ENCODE data around the gene C5orf15.
"Not testable (repeated sequence)": the region's sequence is repeated elsewhere in the genome, so short reads cannot be mapped to it uniquely, and the experiment has no call there.

Gene C5orf15

GRCh38 chr5:133993185-133993936 lies 24.9 kb upstream of the C5orf15 start:
- no peak for DNase-seq

- no peak for DNase-seq
Measured at GRCh38 chr5:133992429-133993155, 24.2 kb upstream of the C5orf15 start.

GRCh38 chr5:133991171-133991910 lies 22.9 kb upstream of the C5orf15 start:
- no peak for DNase-seq

- no peak for DNase-seq
Measured at GRCh38 chr5:133990396-133990795, 22.0 kb upstream of the C5orf15 start.

GRCh38 chr5:133985540-133986180 lies 17.2 kb upstream of the C5orf15 start:
- no peak for DNase-seq

- DNase-seq = no peak
Measured at GRCh38 chr5:133983674-133984073, 15.2 kb upstream of the C5orf15 start.

- no peak for DNase-seq
Measured at GRCh38 chr5:133981714-133982113, 13.3 kb upstream of the C5orf15 start.

GRCh38 chr5:133980652-133981051 lies 12.2 kb upstream of the C5orf15 start:
- DNase-seq = no peak

GRCh38 chr5:133978943-133979342 lies 10.5 kb upstream of the C5orf15 start:
- no peak for DNase-seq

GRCh38 chr5:133977858-133978257 lies 9.4 kb upstream of the C5orf15 start:
- no peak for DNase-seq

GRCh38 chr5:133977161-133977787 lies 8.8 kb upstream of the C5orf15 start:
- DNase-seq = no peak

- DNase-seq = not testable (repeated sequence)
Measured at GRCh38 chr5:133975546-133975945, 7.1 kb upstream of the C5orf15 start.

- no peak for DNase-seq
Measured at GRCh38 chr5:133974142-133974541, 5.7 kb upstream of the C5orf15 start.

- DNase-seq = no peak
Measured at GRCh38 chr5:133970325-133970909, 2.0 kb upstream of the C5orf15 start.

- no peak for DNase-seq
Measured at GRCh38 chr5:133969654-133970324, 1.4 kb upstream of the C5orf15 start.

- no peak for DNase-seq
Measured at GRCh38 chr5:133967698-133968203, 674 bp downstream of the C5orf15 start.

GRCh38 chr5:133967124-133967523 lies 1.3 kb downstream of the C5orf15 start:
- DNase-seq = no peak

GRCh38 chr5:133966090-133966489 lies 2.3 kb downstream of the C5orf15 start:
- DNase-seq = no peak

GRCh38 chr5:133963493-133964128 lies 4.8 kb downstream of the C5orf15 start:
- DNase-seq = no peak

- DNase-seq = no peak
Measured at GRCh38 chr5:133962801-133963476, 5.5 kb downstream of the C5orf15 start.
